CD8-positive, alpha-beta T cell (primary cell): ENCODE data around the gene DEFB108B. TPM values are rescaled to one million over a fixed set of nuclear protein-coding genes. Genes with fewer than 3 reads are reported as not detected.

ENCODE experiments used
- total RNA-seq, 46 experiments: library from RNA in 2 of 46; stranded (reverse) in 2 of 46; gene quantifications; one replicate each; pipeline ENCODE4 v1.2.3 and lab custom pipeline; 2021 to 2026

The DEFB108B gene
- total RNA-seq, 2 experiments from 2014 or later: not detected

Other genes starting within 250 kb of the DEFB108B start
- gene DEFB131B, start 45.3 kb downstream of the DEFB108B start, total RNA-seq: not detected
- 10 to 100 TPM; 11.7 to 12.6 TPM for gene XNDC1N, start 95.4 kb downstream of the DEFB108B start, total RNA-seq
- gene RNF121, start 95.8 kb downstream of the DEFB108B start, total RNA-seq: 1 to 10 TPM; 8.5 to 9.0 TPM
- 10 to 100 TPM; 13.7 to 13.8 TPM for gene IL18BP, start 165.7 kb downstream of the DEFB108B start, total RNA-seq
- gene NUMA1, start 247.3 kb downstream of the DEFB108B start, total RNA-seq: 100 to 1,000 TPM; 171 to 174 TPM
- 1 to 10 TPM; 1.1 to 1.3 TPM for gene LRRC51, start 247.7 kb downstream of the DEFB108B start, total RNA-seq